CD14-positive monocyte (primary cell): Measurements from ENCODE around the gene METTL25. TPM values are rescaled to one million over a fixed set of nuclear protein-coding genes. Genes with fewer than 3 reads are reported as not detected.

ENCODE experiments used
- DNase-seq, 3 donors: peaks; one replicate each; pipeline ENCODE4 v3.0.0-alpha.2; 2011 to 2022
- H2AFZ ChIP-seq: 2 replicates; pipeline ENCODE4 v1.6.0; 2012; ENCODE audit warnings: mild to moderate bottlenecking, low read depth, low read length, inconsistent platforms; ENCODE audit not compliant: insufficient read depth, poor library complexity, severe bottlenecking
- H3K27ac ChIP-seq, 2 donors: 1 replicate in 1 of 2; 2 replicates in 1 of 2; pipeline ENCODE4 v1.5.1; 2012 to 2013; ENCODE audit warnings: low read length in 2 of 2, control low read depth in 1 of 2, inconsistent platforms in 1 of 2, low read depth in 1 of 2, mild to moderate bottlenecking in 1 of 2
- H3K27me3 ChIP-seq, 2 donors: one replicate each; pipeline versions ENCODE4 v1.6.0 to v1.6.1; 2011 to 2013; ENCODE audit warnings: low read length in 2 of 2; ENCODE audit not compliant: control insufficient read depth in 2 of 2, insufficient read depth in 2 of 2
- H3K36me3 ChIP-seq, 2 donors: replicated peaks in 1 of 2; 1 replicate in 1 of 2; 2 replicates in 1 of 2; pipeline versions ENCODE4 v1.5.1 to v1.6.1; 2012 to 2013; ENCODE audit warnings: low read length in 2 of 2, control low read depth in 1 of 2, inconsistent platforms in 1 of 2, mild to moderate bottlenecking in 1 of 2; ENCODE audit not compliant: insufficient read depth in 2 of 2, control insufficient read depth in 1 of 2
- H3K4me1 ChIP-seq, 2 donors: 1 replicate in 1 of 2; 2 replicates in 1 of 2; pipeline versions ENCODE4 v1.5.1 to v1.6.1; 2012 to 2013; ENCODE audit warnings: low read length in 2 of 2, control low read depth in 1 of 2, inconsistent platforms in 1 of 2, mild to moderate bottlenecking in 1 of 2, moderate library complexity in 1 of 2; ENCODE audit not compliant: insufficient read depth in 2 of 2, control insufficient read depth in 1 of 2
- H3K4me2 ChIP-seq: replicated peaks from 2 replicates; pipeline ENCODE3; 2012; ENCODE audit warnings: low read length, moderate library complexity, mild to moderate bottlenecking; ENCODE audit not compliant: poor library complexity, severe bottlenecking; ENCODE audit errors: extremely low read depth
- H3K4me3 ChIP-seq, 3 experiments: fragments of 200-600 bp in 1 of 3; sonication (generic) in 1 of 3; replicated peaks in 1 of 3; 1 replicate in 2 of 3; 2 replicates in 1 of 3; pipeline ENCODE4 v1.5.1; 2011 to 2013; ENCODE audit warnings: low read length in 3 of 3, mild to moderate bottlenecking in 3 of 3, control low read depth in 2 of 3, low read depth in 2 of 3, inconsistent platforms in 1 of 3, moderate library complexity in 1 of 3
- H3K79me2 ChIP-seq: 2 replicates; pipeline ENCODE4 v1.6.0; 2012; ENCODE audit warnings: mild to moderate bottlenecking, control low read depth, inconsistent platforms, low read length, moderate library complexity; ENCODE audit not compliant: insufficient read depth
- H3K9ac ChIP-seq: 2 replicates; pipeline ENCODE4 v1.6.0; 2017; ENCODE audit warnings: low read length, mild to moderate bottlenecking; ENCODE audit not compliant: insufficient read depth, poor library complexity, severe bottlenecking
- H3K9me3 ChIP-seq, 2 donors: replicated peaks in 1 of 2; 1 replicate in 1 of 2; 2 replicates in 1 of 2; pipeline versions ENCODE4 v1.5.1 to v1.6.1; 2012 to 2013; ENCODE audit warnings: low read length in 2 of 2, control low read depth in 1 of 2; ENCODE audit not compliant: control insufficient read depth in 1 of 2, insufficient read depth in 1 of 2
- H4K20me1 ChIP-seq: 2 replicates; pipeline ENCODE4 v1.6.0; 2012; ENCODE audit warnings: mild to moderate bottlenecking, low read length, control low read depth, moderate library complexity; ENCODE audit not compliant: insufficient read depth
- H3K27ac Mint-ChIP-seq, 7 donors: one replicate each; pipeline ENCODE4 v1.8.0; 2020; ENCODE audit warnings: mild to moderate bottlenecking in 7 of 7, mixed read lengths in 7 of 7, moderate library complexity in 6 of 7, inconsistent platforms in 2 of 7
- H3K27me3 Mint-ChIP-seq, 3 donors: one replicate each; pipeline ENCODE4 v1.8.0; 2021 to 2022; ENCODE audit warnings: low read depth in 3 of 3, mild to moderate bottlenecking in 3 of 3, mixed read lengths in 3 of 3, moderate library complexity in 3 of 3, inconsistent platforms in 1 of 3
- H3K36me3 Mint-ChIP-seq, 2 donors: one replicate each; pipeline ENCODE4 v1.8.0; 2020; ENCODE audit warnings: mixed read lengths in 2 of 2, inconsistent platforms in 1 of 2, mild to moderate bottlenecking in 1 of 2
- H3K4me1 Mint-ChIP-seq: one replicate; pipeline ENCODE4 v1.8.0; 2020; ENCODE audit warnings: mild to moderate bottlenecking, mixed read lengths
- H3K4me3 Mint-ChIP-seq, 2 donors: one replicate each; pipeline ENCODE4 v1.8.0; 2020; ENCODE audit warnings: mild to moderate bottlenecking in 2 of 2, mixed read lengths in 2 of 2, moderate library complexity in 1 of 2
- H3K9me3 Mint-ChIP-seq, 7 donors: one replicate each; pipeline ENCODE4 v1.8.0; 2020 to 2022; ENCODE audit warnings: mixed read lengths in 7 of 7, mild to moderate bottlenecking in 6 of 7, moderate library complexity in 6 of 7, inconsistent platforms in 2 of 7
- CTCF ChIP-seq: fragments of 200-600 bp; IDR thresholded peaks from one replicate; pipeline ENCODE4 v1.8.0; 2022; ENCODE audit warnings: antibody characterized with exemption, mild to moderate bottlenecking
- WGBS: methylation state at CpG from one replicate; pipeline ENCODE4 v1.1.5; 2013; ENCODE audit warnings: missing lambda C conversion rate; ENCODE audit not compliant: insufficient coverage; 5-methylcytosine and 5-hydroxymethylcytosine counted together
- intact Hi-C, 2 donors: fragments of 100-400 bp; cut with micrococcal nuclease; formaldehyde crosslinking; loops; one replicate each; pipeline versions ENCODE4 v1.15.0 to v1.15.1; 2023
- polyA plus RNA-seq, 3 donors: library from polyadenylated mRNA; depleted of rRNA in 1 of 3; unstranded in 2 of 3; stranded (reverse) in 1 of 3; fragments of 300-500 nt in 2 of 3; fragments of >200 nt in 1 of 3; fragmentation: Illumina TruSeq in 2 of 3; gene quantifications; 1 replicate in 2 of 3; 2 replicates in 1 of 3; pipeline ENCODE4 v1.2.3, GENCODE V29; 2012 to 2021

Gene METTL25
- polyA plus RNA-seq, 3 donors, result 7.0 to 12.2 (median 8.1) TPM

GRCh38 chr12:82406651-82407050 is 48.3 kb downstream of the METTL25 start:
- peaks cover 21 to 31% of the 10 kb centered on the region in 2 donors for H3K36me3 Mint-ChIP-seq
- Histone ChIP-seq H2AFZ (no peak overlapping the region), H3K9ac (no peak overlapping the region), H3K27ac (no peak overlapping the region), H3K79me2 (no peaks in the 10 kb centered on the region), H3K4me1 (no peaks in the 10 kb centered on the region), H3K9me3 (no peaks in the 10 kb centered on the region), H3K4me3 (no peak overlapping the region), H3K4me2 (no peak overlapping the region), H4K20me1 (no peaks in the 10 kb centered on the region), H3K27me3 (no peaks in the 10 kb centered on the region), H3K36me3 (peaks cover 0 to 14% of the 10 kb centered on the region in 2 donors)
- H3K27ac Mint-ChIP-seq, result no peak overlapping the region
- H3K4me3 Mint-ChIP-seq, result no peak overlapping the region
- no peak for DNase-seq
- no peaks in the 10 kb centered on the region for H3K9me3 Mint-ChIP-seq
- TF ChIP-seq CTCF, result no peak
- no peaks in the 10 kb centered on the region for H3K4me1 Mint-ChIP-seq
- no peaks in the 10 kb centered on the region for H3K27me3 Mint-ChIP-seq
- intact Hi-C loops, result no loop called here
- 67% methylated on average over 1 of the region's 1 CpG for WGBS

DNA sequence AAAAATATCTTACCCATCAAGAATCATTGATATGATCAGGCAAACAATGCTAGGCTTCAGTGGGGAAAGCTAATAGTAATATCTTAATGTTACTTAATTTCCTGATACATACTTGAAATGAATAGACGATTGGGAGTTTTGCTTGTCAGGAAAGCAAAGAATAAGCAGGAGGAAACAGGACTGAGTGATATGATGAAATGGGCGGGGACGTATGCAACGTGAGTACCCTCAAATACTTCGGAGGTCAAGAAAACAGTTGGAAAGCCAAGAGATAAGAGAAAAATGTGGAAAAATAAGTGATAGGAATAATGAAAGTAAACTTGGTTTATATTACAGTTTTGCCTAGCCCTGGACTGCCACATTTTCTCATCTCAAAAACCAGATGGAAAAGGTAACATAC is 49.2 kb downstream of the METTL25 start:
- intact Hi-C loops, result no loop called here
- H3K27me3 Mint-ChIP-seq, result no peaks in the 10 kb centered on the region
- no peak for TF ChIP-seq CTCF
- no peaks in the 10 kb centered on the region for H3K27me3 ChIP-seq
- no peak overlapping the region for H3K9ac ChIP-seq
- H3K4me2 ChIP-seq, result no peak overlapping the region
- no peaks in the 10 kb centered on the region for H4K20me1 ChIP-seq
- no peaks in the 10 kb centered on the region for H3K9me3 Mint-ChIP-seq
- H3K4me1 Mint-ChIP-seq, result no peaks in the 10 kb centered on the region
- 100% methylated on average over 2 of the region's 5 CpGs for WGBS
- no peaks in the 10 kb centered on the region for H3K79me2 ChIP-seq
- no peak overlapping the region for H2AFZ ChIP-seq
- H3K4me1 ChIP-seq, result no peaks in the 10 kb centered on the region
- peaks cover 21 to 31% of the 10 kb centered on the region in 2 donors for H3K36me3 Mint-ChIP-seq
- H3K4me3 ChIP-seq, result no peak overlapping the region
- H3K27ac ChIP-seq, result no peak overlapping the region
- no peak overlapping the region for H3K4me3 Mint-ChIP-seq
- DNase-seq, result no peak
- H3K27ac Mint-ChIP-seq, result no peak overlapping the region
- H3K9me3 ChIP-seq, result no peaks in the 10 kb centered on the region
- H3K36me3 ChIP-seq, result peaks cover 0 to 14% of the 10 kb centered on the region in 2 donors
